Epithelial cell of esophagus (primary cell): ENCODE measurements around the gene CFAP73.

Experiments
- DNase-seq: peaks from one replicate; pipeline ENCODE4 v3.0.0; 2010; ENCODE audit warnings: low read depth
- H3K4me3 ChIP-seq: 2 replicates; pipeline ENCODE4 v1.5.1; 2011; ENCODE audit warnings: mild to moderate bottlenecking, low read length, control low read depth
- TF ChIP-seq, protein P1 (sequence below): IDR thresholded peaks from 2 replicates; pipeline ENCODE4 v1.5.1; 2011; ENCODE audit warnings: low read depth, mild to moderate bottlenecking, low read length, control low read depth, inconsistent platforms; ENCODE audit not compliant: insufficient read depth; ENCODE audit errors: missing control alignments

Gene CFAP73

DNA sequence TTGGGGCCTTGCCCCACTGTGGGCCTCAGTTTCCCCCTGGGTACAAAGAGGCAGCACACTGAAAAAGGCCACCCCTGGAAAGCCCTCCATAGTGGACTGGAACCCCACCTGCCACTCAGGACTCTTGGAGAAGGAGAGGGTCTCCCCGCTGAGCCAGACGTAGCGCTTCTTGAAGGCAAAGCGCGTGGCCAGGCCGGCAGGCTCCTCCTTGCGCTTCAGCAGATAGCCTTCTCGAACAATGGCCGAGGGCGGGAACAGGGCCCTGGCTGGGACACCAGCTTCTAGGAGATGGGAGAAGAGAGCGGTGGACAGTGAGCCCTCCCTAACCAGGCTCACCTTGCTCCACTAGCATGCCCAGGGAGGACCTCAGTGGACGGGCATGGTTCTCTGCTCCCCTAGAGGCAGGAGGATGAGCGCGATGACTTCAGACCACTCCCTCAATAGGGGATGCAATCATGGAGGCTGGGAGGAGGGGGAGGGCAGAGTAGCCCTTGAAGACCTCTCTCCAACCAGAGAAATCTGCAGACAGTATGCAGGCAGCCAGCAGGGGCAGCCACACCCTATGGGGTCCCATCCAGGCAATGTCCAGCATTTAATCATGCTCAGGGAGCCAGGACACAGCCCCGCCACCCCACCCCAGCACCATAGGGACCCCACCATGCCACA is 43.8 kb upstream of the CFAP73 start:
- TF ChIP-seq, protein P1, sequence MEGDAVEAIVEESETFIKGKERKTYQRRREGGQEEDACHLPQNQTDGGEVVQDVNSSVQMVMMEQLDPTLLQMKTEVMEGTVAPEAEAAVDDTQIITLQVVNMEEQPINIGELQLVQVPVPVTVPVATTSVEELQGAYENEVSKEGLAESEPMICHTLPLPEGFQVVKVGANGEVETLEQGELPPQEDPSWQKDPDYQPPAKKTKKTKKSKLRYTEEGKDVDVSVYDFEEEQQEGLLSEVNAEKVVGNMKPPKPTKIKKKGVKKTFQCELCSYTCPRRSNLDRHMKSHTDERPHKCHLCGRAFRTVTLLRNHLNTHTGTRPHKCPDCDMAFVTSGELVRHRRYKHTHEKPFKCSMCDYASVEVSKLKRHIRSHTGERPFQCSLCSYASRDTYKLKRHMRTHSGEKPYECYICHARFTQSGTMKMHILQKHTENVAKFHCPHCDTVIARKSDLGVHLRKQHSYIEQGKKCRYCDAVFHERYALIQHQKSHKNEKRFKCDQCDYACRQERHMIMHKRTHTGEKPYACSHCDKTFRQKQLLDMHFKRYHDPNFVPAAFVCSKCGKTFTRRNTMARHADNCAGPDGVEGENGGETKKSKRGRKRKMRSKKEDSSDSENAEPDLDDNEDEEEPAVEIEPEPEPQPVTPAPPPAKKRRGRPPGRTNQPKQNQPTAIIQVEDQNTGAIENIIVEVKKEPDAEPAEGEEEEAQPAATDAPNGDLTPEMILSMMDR, result no peak
- H3K4me3 ChIP-seq, result no peak overlapping the region
- no peak for DNase-seq

DNA sequence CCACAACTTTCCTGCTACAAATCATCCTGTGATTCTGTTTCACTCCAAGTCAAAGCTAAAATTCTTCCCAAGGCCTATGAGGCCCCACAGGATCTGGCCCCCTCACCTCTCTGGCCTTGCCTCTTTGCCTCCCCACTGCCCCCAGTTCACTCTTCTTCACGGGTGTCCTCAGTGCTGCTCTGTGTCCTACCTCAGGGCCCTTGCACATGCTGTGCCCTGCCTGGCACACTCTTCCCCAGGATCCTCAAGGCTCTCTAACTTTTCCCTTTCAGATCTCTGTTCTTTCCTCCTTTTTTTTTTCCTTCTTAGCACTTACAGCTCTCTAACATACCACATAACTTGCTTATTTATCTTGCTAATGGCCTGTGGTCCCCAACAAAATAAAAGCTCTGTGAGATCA is 43.2 kb upstream of the CFAP73 start:
- TF ChIP-seq, protein P1, result no peak
- DNase-seq, result no peak
- no peak overlapping the region for H3K4me3 ChIP-seq

DNA sequence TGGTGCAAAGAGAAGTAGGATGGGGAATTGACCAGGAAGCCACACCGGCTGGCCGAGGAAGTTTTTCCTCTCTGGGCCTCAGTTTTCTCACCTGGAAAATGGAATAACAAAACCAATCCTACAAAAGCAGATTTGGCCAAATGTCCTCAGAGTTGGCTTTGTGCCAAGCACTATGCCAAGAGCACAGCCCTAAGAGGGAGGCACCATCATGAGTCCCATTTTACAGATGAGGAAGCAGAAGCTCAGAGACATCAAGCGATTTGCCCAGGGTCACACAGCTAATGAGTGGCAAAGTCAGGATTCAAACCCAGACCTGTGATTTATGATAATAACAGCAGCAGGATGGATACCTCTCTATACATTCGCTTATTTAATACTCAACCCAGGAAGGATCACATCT is 41.2 kb upstream of the CFAP73 start:
- TF ChIP-seq, protein P1, result no peak
- H3K4me3 ChIP-seq, result no peak overlapping the region
- no peak for DNase-seq

DNA sequence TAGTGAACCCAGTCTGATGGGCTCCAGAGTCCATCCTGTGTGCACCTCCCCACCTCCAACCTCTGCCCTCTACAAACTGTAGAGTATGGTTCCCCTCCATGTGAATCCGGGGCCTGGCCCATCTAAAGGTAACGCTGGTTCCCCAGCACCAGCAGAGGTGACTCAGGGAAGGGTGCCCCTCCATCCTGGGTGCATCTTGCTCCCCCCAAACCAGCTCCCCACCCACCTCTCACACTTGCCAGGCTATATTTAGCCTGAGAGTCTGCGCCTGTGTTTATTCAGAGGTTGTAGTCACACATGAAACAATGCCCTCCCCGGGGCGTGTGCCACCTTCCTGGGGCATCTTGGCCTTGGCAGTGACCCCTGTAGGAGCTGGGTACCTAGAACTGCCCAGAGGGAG is 40.2 kb upstream of the CFAP73 start:
- TF ChIP-seq, protein P1, result no peak
- DNase-seq, result no peak
- H3K4me3 ChIP-seq, result no peak overlapping the region

DNA sequence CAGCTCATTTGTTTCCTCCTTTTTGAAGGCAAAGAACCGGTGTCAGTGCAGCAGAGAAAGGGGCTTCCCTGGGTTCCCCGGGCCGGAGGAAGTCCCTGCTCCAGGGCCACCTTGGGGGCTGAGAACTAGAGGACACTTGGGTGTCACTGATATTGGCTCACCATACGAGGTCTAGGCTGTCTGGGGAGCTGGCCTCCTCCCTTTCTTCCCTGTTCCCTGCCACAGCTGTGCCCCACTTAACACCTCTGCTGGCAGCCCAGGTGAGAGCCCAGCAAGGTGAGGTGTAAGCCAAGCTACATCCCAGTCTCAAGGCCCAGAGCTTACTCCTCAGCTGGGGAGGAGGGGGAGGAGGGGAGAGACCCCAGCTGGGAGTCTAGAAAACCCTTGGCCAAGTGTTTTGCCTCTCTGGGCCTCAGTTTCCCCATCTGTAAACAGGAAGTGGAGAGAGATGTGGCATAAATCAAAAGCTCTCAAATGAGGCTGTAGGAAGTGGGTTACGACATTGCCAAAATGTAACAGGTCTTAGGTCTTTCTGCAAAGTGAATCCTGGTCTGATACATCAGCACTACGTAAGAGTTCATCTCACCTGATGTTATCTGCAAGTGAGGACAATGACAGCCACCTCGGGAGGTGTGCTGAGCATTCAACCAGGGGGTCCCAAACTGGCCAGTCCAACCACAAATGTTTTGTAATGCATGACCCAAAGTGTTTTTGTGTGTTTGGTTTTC is 39.5 kb upstream of the CFAP73 start:
- DNase-seq, result no peak
- TF ChIP-seq, protein P1, result no peak
- no peak overlapping the region for H3K4me3 ChIP-seq

DNA sequence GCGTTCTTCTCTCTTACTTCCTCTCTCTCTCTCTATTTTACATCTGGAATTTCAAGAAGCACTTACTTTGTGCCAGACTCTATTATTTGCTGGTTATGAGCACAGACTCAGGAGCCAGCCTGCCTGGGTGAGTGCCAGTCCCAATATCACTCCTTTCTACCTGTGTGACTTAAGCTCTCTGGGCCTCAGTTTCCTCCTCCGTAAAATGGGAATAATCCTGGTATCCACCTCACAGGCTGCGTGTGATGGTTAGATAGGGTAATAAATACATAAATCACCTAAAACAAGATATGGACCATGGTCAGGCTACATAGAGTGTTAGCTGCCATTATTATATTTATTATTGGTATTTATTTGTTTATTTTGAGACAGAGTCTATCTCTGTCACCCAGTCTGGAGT is 38.3 kb upstream of the CFAP73 start:
- no peak overlapping the region for H3K4me3 ChIP-seq
- TF ChIP-seq, protein P1, result no peak
- no peak for DNase-seq
